OCI-M2 (cell line): ENCODE data around the gene ZNF512B.

Source experiments
- DNase-seq: peaks from one replicate; lab custom pipeline; 2025; ENCODE audit not compliant: unreplicated experiment; lab: John Stamatoyannopoulos, UW

The ZNF512B gene

DNA sequence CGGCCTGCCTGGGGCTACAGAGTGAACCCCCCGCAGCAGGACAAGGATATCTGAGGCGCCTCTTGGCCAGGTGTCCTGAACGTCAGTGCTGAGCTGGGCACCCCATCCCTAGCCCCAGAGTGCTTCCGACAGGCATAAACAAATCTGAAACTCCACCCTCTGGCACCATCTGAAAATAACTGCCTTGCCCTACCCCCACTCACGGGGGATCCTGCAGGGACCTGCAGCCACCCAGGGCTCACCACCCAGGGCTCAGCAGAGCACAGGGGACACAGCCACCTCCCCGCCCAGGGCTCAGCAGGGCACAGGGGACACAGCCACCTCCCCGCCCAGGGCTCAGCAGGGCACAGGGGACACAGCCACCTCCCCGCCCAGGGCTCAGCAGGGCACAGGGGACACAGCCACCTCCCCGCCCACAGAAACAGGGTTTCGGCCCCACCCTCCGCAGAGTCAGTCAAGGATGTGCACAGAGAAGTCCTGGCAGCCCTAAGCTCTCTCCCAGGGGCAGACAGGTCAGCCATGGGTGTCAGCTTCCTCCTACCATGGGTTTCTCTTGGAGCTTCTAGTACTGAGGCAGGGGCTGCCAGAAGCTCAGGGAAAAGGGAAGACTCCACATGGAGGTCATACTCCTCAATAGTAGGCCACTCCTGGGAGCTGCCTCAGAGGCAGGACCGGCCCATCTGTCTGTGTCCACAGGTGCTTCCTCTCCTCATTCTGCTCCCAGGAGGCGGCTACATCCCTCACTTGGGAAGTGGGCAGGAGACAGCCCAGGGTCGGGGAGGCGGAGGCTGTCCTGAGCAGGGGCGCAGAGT, 18.1 kb downstream of the ZNF512B start:
- no peak for DNase-seq

DNA sequence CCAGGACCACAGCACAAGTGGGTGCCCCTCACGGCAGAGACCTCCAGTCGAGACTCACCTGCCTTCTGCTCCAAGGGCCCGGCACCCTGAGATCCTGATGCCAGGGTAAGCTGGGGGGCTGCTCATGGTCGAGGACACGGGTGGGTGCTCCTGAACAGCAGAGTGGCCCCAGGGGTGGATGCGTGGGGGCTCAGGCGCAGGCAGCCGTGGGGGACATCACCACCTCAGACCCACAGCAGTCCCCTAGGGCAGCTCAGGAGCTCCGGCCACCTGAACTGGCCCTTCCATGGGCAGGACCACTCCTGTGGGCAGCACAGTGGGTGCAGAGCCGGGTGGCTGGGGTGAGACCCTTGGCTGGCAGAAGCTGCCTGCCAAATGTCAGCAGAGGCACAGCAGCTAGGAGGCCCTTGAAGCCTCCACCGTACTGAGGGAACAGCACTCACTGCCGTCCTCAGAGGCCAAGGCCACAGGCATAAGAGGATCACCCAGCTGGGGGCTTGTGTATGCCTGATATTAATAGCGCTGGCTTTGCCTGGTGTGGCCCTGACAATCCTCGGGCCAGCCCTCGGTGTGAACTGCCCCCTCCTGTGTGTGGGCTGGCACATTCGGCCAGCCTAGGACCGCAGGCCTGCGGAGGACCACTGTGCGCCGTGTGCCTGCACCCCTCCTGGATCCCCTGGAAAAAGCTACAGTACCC, 18.9 kb downstream of the ZNF512B start:
- DNase-seq = no peak

GRCh38 chr20:63947638-63948456, 21.9 kb downstream of the ZNF512B start:
- DNase-seq = no peak

DNA sequence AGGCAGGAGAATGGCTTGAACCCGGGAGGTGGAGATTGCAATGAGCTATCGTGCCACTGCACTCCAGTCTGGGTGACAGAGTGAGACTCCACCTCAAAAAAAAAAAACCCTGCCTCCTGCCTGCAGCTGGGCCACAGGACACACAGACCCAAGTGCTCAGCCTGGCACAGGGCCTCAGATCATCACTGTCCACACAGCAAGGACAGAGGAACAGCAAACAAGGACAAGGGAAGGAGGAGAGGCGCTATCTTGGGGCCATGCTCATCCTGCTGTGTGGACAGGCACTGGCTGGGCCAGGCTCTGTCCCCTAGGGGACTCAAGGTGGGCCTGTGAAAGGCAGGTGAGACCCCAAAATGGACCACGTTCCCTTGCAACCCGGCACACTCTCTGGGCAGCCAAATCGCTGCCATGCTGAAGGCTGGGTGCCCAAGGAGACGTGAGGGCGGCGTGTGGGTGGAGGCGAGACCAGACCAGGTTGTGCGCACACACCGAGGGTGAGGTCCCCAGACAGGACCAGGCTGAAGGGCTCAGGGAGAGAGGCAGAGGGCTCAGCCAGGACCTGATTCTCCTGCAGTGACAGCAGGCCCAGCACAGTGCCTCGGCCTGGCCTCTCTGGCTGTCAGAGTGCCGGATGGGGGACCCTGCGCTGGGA, 22.6 kb downstream of the ZNF512B start:
- DNase-seq = no peak

DNA sequence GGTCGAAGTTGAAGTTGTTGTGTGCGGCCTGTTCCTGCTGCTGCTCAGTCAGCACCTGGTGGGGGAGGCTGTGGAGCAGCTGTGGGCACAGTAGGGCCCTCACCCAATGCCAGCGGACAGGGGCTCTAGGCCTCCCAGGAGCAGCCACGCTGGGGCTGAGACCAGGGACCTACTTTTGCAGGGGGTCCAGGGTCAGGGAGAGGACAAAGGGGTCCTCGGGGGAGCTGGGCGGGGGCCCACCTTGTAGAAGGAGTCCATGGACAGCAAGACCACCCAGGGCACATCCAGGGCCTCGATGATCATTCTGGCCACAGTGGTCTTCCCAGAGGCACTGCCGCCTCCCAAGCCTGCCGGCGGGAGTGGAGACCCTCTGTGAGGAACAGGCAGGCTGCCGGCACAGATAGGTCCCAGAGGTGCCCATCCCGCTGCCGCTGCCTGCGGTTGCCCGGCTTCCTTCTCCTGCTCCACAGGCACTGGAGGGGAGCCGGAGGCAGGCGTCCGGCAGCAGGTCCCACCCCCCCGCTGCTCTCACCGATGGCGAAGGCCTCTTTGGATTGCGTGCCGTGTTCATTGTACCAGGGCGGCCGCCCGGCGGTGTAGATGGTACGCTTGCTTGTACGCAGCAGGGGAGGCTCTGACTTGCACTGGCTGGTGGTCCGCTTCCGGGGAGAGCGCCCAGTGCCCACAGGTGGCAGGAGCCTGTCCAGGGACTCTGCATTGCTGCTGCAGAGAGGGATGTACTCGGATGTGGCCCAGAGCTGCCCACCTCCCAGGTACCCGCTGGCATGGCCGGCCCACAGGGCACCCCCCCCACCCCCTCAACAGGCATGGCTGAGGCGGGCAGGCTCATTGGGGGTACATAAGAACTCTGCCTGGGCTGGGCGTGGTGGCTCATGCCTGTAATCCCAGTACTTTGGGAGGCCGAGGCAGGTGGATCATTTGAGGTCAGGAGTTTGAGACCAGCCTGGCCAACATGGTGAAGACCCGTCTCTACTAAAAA, 23.5 kb downstream of the ZNF512B start:
- DNase-seq = no peak

DNA sequence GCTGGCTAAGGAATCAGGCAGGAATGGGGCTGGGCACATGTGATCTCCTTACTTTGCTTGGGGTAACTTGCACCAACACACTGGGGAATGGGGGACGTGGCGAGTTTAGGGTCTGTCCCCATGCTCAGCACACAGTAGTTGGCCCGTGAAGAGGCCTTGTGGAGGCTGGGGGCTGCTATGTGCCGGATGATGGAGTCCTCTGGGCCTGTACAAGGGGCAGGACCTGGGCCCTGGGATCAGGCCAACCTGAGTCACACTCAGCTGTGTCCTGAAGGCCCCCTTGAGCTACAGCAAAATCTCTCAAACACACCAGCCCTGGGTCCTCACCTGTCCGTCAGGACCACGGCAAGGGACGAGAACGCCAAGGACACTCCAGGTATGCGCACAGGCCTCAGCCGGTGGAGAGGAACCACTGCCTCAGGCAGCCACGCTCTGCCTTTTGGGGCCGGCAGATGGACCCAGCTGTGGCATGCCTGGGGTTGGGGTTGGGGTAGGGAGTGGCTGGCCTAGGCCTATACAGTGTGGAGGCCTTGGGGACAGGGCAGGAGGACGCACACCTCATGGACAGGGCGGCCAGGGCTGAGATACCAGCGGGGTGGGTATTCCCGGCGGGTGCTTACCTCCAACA, 24.6 kb downstream of the ZNF512B start:
- DNase-seq = no peak

- DNase-seq = no peak
Measured at GRCh38 chr20:63944078-63944941, 25.4 kb downstream of the ZNF512B start.

- DNase-seq = no peak
Measured at GRCh38 chr20:63943808-63944077, 26.0 kb downstream of the ZNF512B start.

- DNase-seq = no peak
Measured at GRCh38 chr20:63942969-63943807, 26.5 kb downstream of the ZNF512B start.

DNA sequence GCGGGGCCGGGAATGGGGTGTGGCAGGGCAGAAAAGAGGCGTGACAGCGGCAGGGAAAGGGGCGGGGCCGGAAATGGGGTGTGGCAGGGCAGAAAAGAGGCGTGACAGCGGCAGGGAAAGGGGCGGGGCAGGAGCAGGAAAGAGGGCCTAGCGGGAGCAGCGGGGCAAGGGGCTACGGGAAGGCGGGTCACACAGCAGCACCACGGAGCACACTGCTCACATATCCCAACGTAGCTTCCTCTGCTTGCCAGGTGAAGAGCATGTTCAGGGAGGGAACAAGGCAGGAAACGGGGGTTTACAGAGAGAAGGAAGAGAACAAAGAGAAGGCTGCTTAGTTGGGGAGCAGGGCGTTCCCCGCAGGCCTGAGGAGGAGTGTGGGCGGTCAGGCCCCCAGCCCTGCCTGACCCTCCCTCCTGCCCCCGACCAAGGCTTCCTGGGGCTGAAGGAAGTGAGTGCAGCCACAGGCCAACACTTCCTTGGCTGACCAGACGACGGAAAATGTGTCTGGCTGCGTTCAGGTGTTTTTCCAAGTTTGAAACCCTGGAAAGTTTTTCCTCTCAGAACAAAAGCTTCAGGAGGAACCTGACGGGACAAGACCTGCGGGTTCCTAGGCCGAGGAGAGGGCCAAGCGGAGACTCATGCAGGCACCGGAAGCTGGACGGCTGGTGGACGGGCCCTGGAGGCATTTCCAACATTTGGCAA, 27.3 kb downstream of the ZNF512B start:
- DNase-seq = no peak

- no peak for DNase-seq
Measured at GRCh38 chr20:63941282-63942081, 28.2 kb downstream of the ZNF512B start.

- no peak for DNase-seq
Measured at GRCh38 chr20:63940472-63941266, 29.1 kb downstream of the ZNF512B start.

DNA sequence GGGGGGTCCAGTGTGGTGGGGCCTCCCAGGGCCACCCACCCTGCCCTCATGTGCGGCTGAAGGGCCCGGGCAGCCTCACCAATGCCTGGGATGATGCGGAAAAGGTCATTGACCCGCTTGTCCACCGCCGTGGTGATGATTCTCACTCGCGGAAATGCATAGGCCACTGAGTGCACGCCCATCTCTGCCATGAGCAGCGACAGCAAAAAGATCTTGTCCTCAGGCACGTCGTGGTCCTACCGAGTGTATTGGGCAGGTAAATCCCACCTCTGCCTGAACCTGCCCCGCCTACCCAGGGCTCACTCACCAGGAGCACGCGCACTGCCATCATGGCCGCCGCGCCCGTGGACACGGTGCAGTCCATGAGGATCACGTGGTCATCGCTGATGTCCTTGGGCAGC, 29.7 kb downstream of the ZNF512B start:
- no peak for DNase-seq

DNA sequence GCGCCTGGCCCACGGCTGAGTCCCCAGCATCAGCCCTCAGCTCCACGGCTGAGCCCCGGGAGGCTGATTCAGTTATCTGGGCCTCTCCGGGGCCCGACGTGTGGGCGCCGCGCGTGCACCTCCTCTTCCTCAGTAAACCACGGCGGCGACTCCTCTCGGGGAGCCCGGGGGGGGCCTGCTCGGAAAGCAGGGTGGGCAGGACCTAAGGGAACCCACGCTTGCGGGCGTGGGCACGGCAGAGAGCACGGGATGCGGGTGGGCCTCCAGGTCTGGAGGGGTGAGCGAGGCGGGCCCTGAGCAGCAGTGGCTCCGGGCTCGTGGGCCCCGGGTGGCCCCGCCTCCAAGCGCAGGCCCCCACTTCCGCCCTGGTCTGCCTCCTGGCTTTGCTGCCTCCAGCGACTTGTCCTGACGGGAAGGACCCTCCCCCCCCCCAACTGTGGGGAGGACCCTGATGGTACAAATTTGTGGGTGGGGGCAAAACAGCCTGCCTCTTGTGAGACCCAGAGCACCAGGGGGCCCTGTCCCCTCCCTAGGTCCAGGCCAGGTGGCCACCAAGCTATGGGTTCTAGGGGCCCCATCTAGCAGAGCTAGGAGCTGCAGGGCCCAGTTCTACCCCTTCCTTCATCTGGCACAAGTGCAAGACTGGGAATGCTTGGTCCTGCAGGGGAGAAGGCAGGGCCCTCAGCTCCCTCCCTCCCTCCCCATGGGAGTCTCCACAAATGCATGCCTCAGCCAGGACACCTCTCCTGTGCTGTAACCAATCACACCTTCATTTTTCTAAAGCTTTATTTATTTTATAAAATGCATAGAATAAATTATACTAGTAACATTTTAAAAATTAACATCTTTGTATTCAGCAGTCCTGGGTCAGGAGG, 30.4 kb downstream of the ZNF512B start:
- no peak for DNase-seq

GRCh38 chr20:63937596-63937995, 32.1 kb downstream of the ZNF512B start:
- no peak for DNase-seq
